D721Med (cell line): ENCODE measurements around the gene GUCD1.
A peak's percentile ranks its signal among the peaks of the same experiment; 100 is the strongest.

Experiments used
- DNase-seq: peaks from one replicate; pipeline ENCODE4 v3.0.0; 2011; ENCODE audit warnings: low spot score; ENCODE audit not compliant: insufficient read length
- FAIRE-seq: peaks from 2 replicates; lab custom pipeline; 2011; peaks lifted over from hg19 to GRCh38; lab: Jason Lieb, UNC
- TF ChIP-seq, protein P1 (sequence below): IDR thresholded peaks from 2 replicates; pipeline ENCODE4 v1.5.1; 2012; ENCODE audit warnings: mild to moderate bottlenecking, control low read depth; ENCODE audit not compliant: insufficient read depth; ENCODE audit errors: missing control alignments

The GUCD1 gene

DNA sequence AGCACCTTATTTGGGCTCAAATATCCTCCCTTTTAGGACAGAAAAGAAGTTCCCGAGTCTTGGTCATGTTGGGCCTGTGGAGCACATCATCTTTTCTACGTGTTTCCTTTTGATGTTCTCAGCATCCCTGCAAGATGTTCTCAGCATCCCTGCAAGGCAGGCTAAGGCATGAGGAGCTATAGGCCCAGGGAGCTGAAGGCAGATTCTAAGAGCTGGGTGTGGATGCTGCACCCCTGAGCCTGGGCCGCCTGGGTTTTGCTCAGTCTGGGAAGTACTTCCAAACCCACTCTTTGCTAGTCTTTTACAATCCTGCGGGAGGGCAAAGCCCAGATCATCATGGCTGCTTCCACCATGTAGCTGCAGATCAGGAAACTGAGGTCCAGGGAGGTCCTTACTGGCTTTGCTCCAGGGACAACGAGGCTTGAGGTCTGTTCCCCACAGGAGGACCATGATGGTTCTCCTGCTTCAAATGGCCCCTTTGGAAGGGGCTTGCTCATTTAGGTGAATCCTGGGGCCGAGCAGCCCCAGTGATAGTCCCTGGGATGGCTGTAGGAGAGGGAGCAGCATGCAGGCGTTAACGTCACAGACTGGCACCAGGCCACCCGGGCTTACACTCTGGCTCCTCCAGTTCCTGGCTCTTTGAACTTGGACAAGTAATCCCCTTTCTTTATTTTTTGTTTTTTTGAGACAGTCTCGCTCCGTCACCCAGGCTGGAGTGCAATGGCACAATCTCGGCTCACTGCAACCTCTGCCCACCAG is 27.3 kb upstream of the GUCD1 start:
- TF ChIP-seq, protein P1, sequence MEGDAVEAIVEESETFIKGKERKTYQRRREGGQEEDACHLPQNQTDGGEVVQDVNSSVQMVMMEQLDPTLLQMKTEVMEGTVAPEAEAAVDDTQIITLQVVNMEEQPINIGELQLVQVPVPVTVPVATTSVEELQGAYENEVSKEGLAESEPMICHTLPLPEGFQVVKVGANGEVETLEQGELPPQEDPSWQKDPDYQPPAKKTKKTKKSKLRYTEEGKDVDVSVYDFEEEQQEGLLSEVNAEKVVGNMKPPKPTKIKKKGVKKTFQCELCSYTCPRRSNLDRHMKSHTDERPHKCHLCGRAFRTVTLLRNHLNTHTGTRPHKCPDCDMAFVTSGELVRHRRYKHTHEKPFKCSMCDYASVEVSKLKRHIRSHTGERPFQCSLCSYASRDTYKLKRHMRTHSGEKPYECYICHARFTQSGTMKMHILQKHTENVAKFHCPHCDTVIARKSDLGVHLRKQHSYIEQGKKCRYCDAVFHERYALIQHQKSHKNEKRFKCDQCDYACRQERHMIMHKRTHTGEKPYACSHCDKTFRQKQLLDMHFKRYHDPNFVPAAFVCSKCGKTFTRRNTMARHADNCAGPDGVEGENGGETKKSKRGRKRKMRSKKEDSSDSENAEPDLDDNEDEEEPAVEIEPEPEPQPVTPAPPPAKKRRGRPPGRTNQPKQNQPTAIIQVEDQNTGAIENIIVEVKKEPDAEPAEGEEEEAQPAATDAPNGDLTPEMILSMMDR = no peak
- DNase-seq (no peak), FAIRE-seq (no peak)

DNA sequence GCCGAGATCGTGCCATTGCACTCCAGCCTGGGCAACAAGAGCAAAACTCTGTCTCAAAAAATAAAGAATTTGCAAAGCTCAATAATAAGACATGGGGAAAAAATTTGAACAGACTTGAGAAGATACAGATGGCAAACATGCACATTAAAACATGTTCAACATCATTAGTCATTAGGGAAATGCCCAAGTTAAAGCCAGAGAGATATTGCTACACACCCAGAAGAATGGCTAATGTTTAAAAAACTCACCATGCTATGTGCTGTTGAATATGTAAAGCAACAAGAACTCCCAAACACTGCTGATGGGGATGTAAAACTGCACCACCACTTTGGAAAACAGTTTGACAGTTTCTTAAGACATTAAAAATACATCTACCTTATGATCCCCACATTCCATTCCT is 25.3 kb upstream of the GUCD1 start:
- no peak for DNase-seq
- TF ChIP-seq, protein P1 = no peak
- no peak for FAIRE-seq

DNA sequence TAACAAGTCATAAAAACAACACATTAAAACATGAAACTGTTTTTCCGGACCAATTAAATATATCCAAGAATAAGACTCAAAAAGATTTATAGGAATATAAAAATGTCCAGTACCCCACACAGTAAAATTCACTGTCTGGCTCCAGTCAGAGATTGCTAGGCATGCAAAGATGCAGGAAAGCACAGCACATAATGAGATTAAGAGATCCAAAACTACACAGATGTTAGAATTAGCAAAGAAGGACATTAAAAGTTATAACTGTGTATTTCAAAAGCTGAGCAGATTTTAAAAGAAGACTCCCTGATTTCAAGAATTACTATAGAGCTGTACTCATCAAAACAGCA is 24.3 kb upstream of the GUCD1 start:
- FAIRE-seq (no peak), DNase-seq (no peak)
- TF ChIP-seq, protein P1 = no peak

DNA sequence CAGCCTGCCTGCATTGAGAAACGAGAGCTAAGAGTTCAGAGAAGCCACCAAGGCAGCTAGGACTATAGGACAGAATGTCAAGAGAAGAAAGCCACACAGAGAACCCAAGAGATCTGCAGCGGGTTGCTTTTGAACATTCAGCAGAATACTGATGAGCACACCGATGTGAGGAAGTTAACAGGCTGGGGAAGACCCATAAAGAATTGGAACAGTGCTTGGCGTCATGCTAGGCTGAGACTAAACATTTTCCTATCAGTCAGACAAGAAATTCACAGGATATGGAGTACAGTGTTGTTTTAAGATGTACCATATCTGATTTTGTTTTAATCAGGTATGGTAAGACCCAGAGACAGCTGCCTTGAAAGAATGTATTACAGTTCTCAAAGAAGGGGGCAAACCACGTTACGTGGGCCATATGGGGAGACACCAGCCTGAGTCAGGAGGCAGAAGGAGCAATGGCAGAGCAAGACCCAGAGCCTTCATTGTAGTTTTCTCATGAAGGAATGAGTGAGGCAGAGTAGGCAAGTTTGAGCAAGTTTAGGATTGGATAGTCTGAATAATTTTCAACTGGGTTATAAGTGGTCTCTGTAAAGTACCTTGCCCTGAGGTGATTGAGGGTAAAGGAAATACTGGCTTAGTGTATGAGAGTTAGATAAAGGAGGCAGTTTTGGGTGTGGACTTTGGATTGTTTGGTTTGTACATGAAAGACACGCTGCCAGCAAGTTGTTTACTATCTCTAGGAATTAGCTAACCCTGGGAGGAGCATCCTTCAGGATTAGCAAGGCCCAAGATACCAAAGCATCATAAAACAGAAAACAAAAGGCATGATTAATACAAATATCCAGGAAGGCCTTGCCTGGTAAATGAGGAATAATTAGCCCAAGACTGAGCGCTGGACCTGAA is 23.7 kb upstream of the GUCD1 start:
- FAIRE-seq (peak; percentile 58), DNase-seq (no peak)
- TF ChIP-seq, protein P1 = no peak

DNA sequence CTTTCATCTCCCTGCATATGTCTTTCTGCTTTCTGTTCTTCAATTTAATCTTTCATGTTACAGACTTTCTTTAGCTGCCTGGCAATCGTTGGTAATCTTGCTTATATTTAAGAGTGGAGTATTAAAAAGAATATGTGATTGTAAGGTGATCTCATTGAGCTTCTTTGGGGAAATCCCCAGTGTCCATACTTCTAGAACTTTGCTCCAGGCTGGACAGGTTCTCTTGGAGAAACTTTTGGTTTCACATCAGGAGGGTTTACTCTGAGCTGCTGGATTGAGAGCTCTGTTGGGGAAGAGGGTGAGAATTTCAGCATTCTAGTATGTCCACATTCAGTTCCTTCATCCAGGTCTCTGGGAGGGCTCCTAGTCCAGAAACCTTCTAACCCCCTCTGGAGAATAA is 21.8 kb upstream of the GUCD1 start:
- TF ChIP-seq, protein P1 = no peak
- FAIRE-seq (no peak), DNase-seq (no peak)

DNA sequence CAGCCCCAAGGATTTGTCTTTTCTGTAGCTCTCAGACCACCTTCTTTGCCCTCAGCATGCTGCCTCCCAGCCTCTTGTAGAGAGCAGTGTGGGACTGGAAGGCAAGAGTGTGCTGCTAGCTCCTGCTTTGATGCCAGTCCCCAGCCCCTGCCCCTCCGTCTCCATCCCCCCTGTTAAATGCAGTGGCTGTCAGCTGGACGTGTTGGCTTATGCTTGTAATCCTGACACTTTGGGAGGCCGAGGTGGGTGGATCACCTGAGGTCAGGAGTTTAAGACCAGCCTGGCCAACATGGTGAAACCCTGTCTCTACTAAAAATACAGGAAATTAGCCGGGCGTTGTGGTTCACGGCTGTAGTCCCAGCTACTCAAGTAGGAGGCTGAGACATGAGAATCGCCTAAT is 16.3 kb upstream of the GUCD1 start:
- no peak for DNase-seq
- TF ChIP-seq, protein P1 = no peak
- no peak for FAIRE-seq
